ENCODE measurements around the gene TRAK1.

TRAK1 gene

GRCh38 chr3:42117175-42118008 lies 26.2 kb downstream of the TRAK1 start:
- H3K4me3 ChIP-seq (ENCODE audit: low read length): no peak overlapping the region
- DNase-seq (ENCODE audit: low read depth, low spot score): no peak

- H3K4me3 ChIP-seq (ENCODE audit: low read length): no peak overlapping the region
- no peak for DNase-seq (ENCODE audit: low read depth, low spot score)
Measured at GRCh38 chr3:42118762-42119361, 27.7 kb downstream of the TRAK1 start.

- no peak overlapping the region for H3K4me3 ChIP-seq (ENCODE audit: low read length)
- DNase-seq (ENCODE audit: low read depth, low spot score): no peak
Measured at GRCh38 chr3:42119561-42120355, 28.6 kb downstream of the TRAK1 start.

- H3K4me3 ChIP-seq (ENCODE audit: low read length): no peak overlapping the region
- no peak for DNase-seq (ENCODE audit: low read depth, low spot score)
Measured at GRCh38 chr3:42120866-42121265, 29.7 kb downstream of the TRAK1 start.

GRCh38 chr3:42122261-42123011 lies 31.3 kb downstream of the TRAK1 start:
- H3K4me3 ChIP-seq (ENCODE audit: low read length): no peak overlapping the region
- no peak for DNase-seq (ENCODE audit: low read depth, low spot score)

- no peak overlapping the region for H3K4me3 ChIP-seq (ENCODE audit: low read length)
- DNase-seq (ENCODE audit: low read depth, low spot score): no peak
Measured at GRCh38 chr3:42123012-42123581, 31.9 kb downstream of the TRAK1 start.

GRCh38 chr3:42123824-42124658 lies 32.9 kb downstream of the TRAK1 start:
- no peak for DNase-seq (ENCODE audit: low read depth, low spot score)
- no peak overlapping the region for H3K4me3 ChIP-seq (ENCODE audit: low read length)

GRCh38 chr3:42127226-42127625 lies 36.1 kb downstream of the TRAK1 start:
- DNase-seq (ENCODE audit: low read depth, low spot score): no peak
- H3K4me3 ChIP-seq (ENCODE audit: low read length): no peak overlapping the region

GRCh38 chr3:42128526-42128925 lies 37.4 kb downstream of the TRAK1 start:
- no peak overlapping the region for H3K4me3 ChIP-seq (ENCODE audit: low read length)
- no peak for DNase-seq (ENCODE audit: low read depth, low spot score)

GRCh38 chr3:42129014-42129953 lies 38.1 kb downstream of the TRAK1 start:
- DNase-seq (ENCODE audit: low read depth, low spot score): no peak
- no peak overlapping the region for H3K4me3 ChIP-seq (ENCODE audit: low read length)

- no peak for DNase-seq (ENCODE audit: low read depth, low spot score)
- H3K4me3 ChIP-seq (ENCODE audit: low read length): no peak overlapping the region
Measured at GRCh38 chr3:42130007-42130328, 38.8 kb downstream of the TRAK1 start.

- no peak overlapping the region for H3K4me3 ChIP-seq (ENCODE audit: low read length)
- DNase-seq (ENCODE audit: low read depth, low spot score): no peak
Measured at GRCh38 chr3:42130329-42131070, 39.3 kb downstream of the TRAK1 start.

- no peak for DNase-seq (ENCODE audit: low read depth, low spot score)
- no peak overlapping the region for H3K4me3 ChIP-seq (ENCODE audit: low read length)
Measured at GRCh38 chr3:42133500-42134298, 42.5 kb downstream of the TRAK1 start.

- H3K4me3 ChIP-seq (ENCODE audit: low read length): no peak overlapping the region
- no peak for DNase-seq (ENCODE audit: low read depth, low spot score)
Measured at GRCh38 chr3:42134867-42135464, 43.8 kb downstream of the TRAK1 start.

GRCh38 chr3:42139621-42140453 lies 48.7 kb downstream of the TRAK1 start:
- DNase-seq (ENCODE audit: low read depth, low spot score): no peak
- H3K4me3 ChIP-seq (ENCODE audit: low read length): no peak overlapping the region
